ENCODE results near the gene INAVA. TPM values are rescaled to one million over a fixed set of nuclear protein-coding genes. Genes with fewer than 3 reads are reported as not detected.

INAVA gene
- total and polyA plus RNA-seq, 10 of the 15 experiments (the other 5 are each of a cell fraction or from before 2014, with no cell fraction given) = 3.6 to 15.4 (median 9.5) TPM

GRCh38 chr1:200866521-200866920 is 28.2 kb upstream of the INAVA start (continued):
- TF ChIP-seq BMI1 (IDR thresholded peaks at IDR 0.05; ENCODE audit: borderline replicate concordance) = peak; percentile 74; the same call in 1 of the 2 replicates
- TF ChIP-seq ZBED1 (IDR thresholded peaks at IDR 0.05; ENCODE audit: borderline replicate concordance) = peak; percentile 93
- TF ChIP-seq MYB (IDR thresholded peaks at IDR 0.05; ENCODE audit: borderline replicate concordance, low read depth, low read length) = 0 out of 2 replicates have a peak, but pooled peaks have one; percentile 30
- TF ChIP-seq ETV6 (conservative IDR thresholded peaks at IDR 0.05 in 1 of 2, IDR thresholded peaks at IDR 0.05 in 1 of 2; ENCODE audit: borderline replicate concordance in 1 of 2, low read depth in 1 of 2) = peak in 1 of 2 experiments; percentile 90; a peak in 2 of 4 replicates
- TF ChIP-seq IRF4 (IDR thresholded peaks at IDR 0.05; ENCODE audit: low read depth, low read length) = peak; percentile 99
- peak; percentile 99 for TF ChIP-seq TCF12 (IDR thresholded peaks at IDR 0.05; ENCODE audit: low read depth, low read length)
- TF ChIP-seq CHD2 (IDR thresholded peaks at IDR 0.05; ENCODE audit: borderline replicate concordance, low read depth, low read length) = peak; percentile 91
- TF ChIP-seq SMAD1 (IDR thresholded peaks at IDR 0.05; ENCODE audit: low read depth, partially characterized antibody) = peak; percentile 86
- peak; percentile 87 for TF ChIP-seq SP1 (IDR thresholded peaks at IDR 0.05; ENCODE audit: low read depth, low read length)
- peak; percentile 89; the same call in 1 of the 2 replicates for TF ChIP-seq CREM (IDR thresholded peaks at IDR 0.05; ENCODE audit: low read depth)
- TF ChIP-seq, protein P1, sequence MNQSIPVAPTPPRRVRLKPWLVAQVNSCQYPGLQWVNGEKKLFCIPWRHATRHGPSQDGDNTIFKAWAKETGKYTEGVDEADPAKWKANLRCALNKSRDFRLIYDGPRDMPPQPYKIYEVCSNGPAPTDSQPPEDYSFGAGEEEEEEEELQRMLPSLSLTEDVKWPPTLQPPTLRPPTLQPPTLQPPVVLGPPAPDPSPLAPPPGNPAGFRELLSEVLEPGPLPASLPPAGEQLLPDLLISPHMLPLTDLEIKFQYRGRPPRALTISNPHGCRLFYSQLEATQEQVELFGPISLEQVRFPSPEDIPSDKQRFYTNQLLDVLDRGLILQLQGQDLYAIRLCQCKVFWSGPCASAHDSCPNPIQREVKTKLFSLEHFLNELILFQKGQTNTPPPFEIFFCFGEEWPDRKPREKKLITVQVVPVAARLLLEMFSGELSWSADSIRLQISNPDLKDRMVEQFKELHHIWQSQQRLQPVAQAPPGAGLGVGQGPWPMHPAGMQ (IDR thresholded peaks at IDR 0.05; ENCODE audit: borderline replicate concordance) = no peak
- TF ChIP-seq ZNF384 (IDR thresholded peaks at IDR 0.05; ENCODE audit: borderline replicate concordance, low read depth, low read length) = peak; percentile 35; the same call in 1 of the 2 replicates
- TF ChIP-seq MEF2A (IDR thresholded peaks at IDR 0.05; ENCODE audit: insufficient read depth, low read depth, low read length) = peak; percentile 90
- no peak for TF ChIP-seq STAT1 (conservative IDR thresholded peaks at IDR 0.05)
- no peak for TF ChIP-seq YBX1 (IDR thresholded peaks at IDR 0.05)
- TF ChIP-seq RCOR1 (conservative IDR thresholded peaks at IDR 0.05; ENCODE audit: low read depth, low read length) = peak; percentile 64; the same call in 1 of the 2 replicates
- TF ChIP-seq TARDBP (IDR thresholded peaks at IDR 0.05; ENCODE audit: borderline replicate concordance) = peak; percentile 80; the same call in 1 of the 2 replicates
- TF ChIP-seq, protein P2, sequence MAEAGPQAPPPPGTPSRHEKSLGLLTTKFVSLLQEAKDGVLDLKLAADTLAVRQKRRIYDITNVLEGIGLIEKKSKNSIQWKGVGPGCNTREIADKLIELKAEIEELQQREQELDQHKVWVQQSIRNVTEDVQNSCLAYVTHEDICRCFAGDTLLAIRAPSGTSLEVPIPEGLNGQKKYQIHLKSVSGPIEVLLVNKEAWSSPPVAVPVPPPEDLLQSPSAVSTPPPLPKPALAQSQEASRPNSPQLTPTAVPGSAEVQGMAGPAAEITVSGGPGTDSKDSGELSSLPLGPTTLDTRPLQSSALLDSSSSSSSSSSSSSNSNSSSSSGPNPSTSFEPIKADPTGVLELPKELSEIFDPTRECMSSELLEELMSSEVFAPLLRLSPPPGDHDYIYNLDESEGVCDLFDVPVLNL (IDR thresholded peaks at IDR 0.05; ENCODE audit: low read depth, low read length) = no peak
- TF ChIP-seq RB1 (IDR thresholded peaks at IDR 0.05; ENCODE audit: borderline replicate concordance) = no peak
- TF ChIP-seq ZZZ3 (IDR thresholded peaks at IDR 0.05; ENCODE audit: control insufficient read depth, insufficient read length, low read depth) = no peak
- TF ChIP-seq ZNF592 (IDR thresholded peaks at IDR 0.05) = no peak
- TF ChIP-seq GATAD2B (conservative IDR thresholded peaks at IDR 0.05; ENCODE audit: low read depth) = peak; percentile 97
- TF ChIP-seq NBN (IDR thresholded peaks at IDR 0.05) = peak; percentile 88
- peak; percentile 97 to 98 for TF ChIP-seq IKZF2 (IDR thresholded peaks at IDR 0.05)
- TF ChIP-seq DPF2 (IDR thresholded peaks at IDR 0.05) = peak; percentile 94
- peak; percentile 96 for TF ChIP-seq MEF2B (IDR thresholded peaks at IDR 0.05; ENCODE audit: partially characterized antibody, poor library complexity, severe bottlenecking)
- TF ChIP-seq POU2F2 (IDR thresholded peaks at IDR 0.05; ENCODE audit: borderline replicate concordance, low read depth, low read length) = peak; percentile 83
- TF ChIP-seq CBX5 (IDR thresholded peaks at IDR 0.05; ENCODE audit: low read depth) = peak; percentile 88

Data from GM12878 (cell line).